Jurkat, Clone E6-1 (cell line): ENCODE measurements around the gene ZNF292.
"Not testable (repeated sequence)": the region's sequence is repeated elsewhere in the genome, so short reads cannot be mapped to it uniquely, and the experiment has no call there.

ENCODE experiments used
- DNase-seq: peaks from one replicate; pipeline ENCODE4 v3.0.0-alpha.2; 2011; ENCODE audit warnings: low read depth, low spot score
- H3K4me3 ChIP-seq: 2 replicates; pipeline ENCODE4 v1.5.1; 2011; ENCODE audit warnings: mild to moderate bottlenecking, low read length, control low read depth, moderate library complexity

Gene ZNF292

GRCh38 chr6:87155842-87156815, 764 bp downstream of the ZNF292 start:
- H3K4me3 ChIP-seq: peak overlapping the region; percentile 93
- peak; percentile 44 for DNase-seq

DNA sequence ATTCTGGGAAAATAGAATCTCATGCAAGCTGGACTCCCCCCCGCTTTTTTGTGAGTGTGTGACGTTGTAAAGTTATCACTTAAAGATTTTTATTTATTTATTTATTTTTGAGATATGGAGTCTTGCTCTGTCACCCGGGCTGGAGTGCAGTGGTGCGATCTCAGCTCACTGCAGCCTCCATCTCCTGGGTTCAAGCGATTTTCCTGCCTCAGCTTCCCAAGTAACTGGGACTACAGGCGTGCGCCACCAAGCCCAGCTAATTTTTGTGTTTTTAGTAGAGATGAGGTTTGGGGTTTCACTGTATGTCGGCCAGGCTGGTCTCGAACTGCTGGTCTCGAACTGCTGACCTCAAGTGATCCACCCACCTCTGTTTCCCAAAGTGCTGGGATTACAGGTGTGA, 2.2 kb downstream of the ZNF292 start:
- DNase-seq, H3K4me3 ChIP-seq: not testable (repeated sequence)

DNA sequence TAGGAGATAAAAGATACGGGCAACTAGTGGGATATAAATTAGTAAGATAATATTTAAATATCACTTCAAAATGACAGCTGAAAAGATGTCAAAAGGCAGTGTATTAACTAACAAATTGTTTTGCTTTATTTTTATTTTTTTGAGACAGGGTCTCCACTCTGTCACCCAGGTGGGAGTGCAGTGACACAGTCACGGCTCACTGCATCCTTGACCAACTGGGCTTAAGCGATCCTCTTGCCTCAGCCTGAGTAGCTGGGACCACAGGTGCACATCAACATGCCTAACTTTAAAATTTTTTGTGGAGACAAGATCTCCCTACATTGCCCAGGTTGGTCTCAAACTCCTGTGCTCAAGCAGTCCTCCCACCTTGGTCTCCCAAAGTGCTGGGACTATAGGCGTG, 5.9 kb downstream of the ZNF292 start:
- no peak overlapping the region for H3K4me3 ChIP-seq
- DNase-seq: no peak

GRCh38 chr6:87164004-87164403, 8.6 kb downstream of the ZNF292 start:
- no peak for DNase-seq
- no peak overlapping the region for H3K4me3 ChIP-seq

GRCh38 chr6:87164506-87164905, 9.1 kb downstream of the ZNF292 start:
- H3K4me3 ChIP-seq: no peak overlapping the region
- no peak for DNase-seq

- DNase-seq: no peak
- H3K4me3 ChIP-seq: no peak overlapping the region
Observed at GRCh38 chr6:87165185-87165584, 9.8 kb downstream of the ZNF292 start.

GRCh38 chr6:87171938-87172633, 16.7 kb downstream of the ZNF292 start:
- no peak for DNase-seq

DNA sequence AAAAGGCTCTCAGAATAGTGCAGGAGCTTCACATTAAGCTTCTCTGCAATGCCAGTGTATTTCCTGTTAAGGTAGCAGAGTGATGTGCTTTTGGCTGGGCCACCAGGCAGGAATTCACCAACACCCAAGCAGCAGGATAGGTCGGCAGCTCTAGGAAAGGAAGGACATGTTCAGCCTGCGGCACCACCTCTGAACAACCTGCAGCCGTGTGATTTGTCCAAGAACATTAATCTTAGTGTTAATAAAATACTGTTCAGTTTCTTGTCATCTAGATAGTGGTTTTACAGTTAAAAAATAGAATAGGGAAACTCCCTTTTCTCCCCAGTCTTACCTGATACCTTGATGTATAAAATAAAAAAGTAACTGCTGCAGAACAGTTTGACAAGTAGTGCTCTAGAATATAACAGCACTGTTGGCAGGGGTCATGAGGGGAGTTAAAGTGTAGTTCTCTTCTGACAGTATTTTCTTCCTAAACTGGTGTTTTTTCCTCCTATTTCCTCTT, 18.8 kb downstream of the ZNF292 start:
- DNase-seq: no peak
- no peak overlapping the region for H3K4me3 ChIP-seq

More at GRCh38 chr6:87171938-87172633, 16.7 kb downstream of the ZNF292 start:
- no peak overlapping the region for H3K4me3 ChIP-seq

DNA sequence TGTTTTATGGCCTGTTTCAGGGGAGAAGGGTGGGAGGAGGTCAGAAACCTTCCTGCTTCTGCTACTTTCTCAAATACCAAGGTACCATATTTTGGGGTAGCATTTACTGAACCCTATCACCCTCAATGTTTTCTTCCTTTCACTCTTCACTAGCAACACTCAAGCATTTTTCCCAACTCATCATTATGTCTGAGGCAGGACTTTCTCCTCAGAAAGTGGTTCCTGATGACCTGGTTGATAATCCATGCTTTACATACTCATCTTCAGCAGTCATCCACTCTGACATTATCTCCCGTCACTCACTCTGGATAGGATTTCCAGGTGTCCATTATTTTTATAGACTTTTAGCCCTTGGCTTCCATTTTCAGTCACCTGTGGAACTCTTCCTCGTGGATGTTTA, 21.1 kb downstream of the ZNF292 start:
- DNase-seq: no peak
- no peak overlapping the region for H3K4me3 ChIP-seq

DNA sequence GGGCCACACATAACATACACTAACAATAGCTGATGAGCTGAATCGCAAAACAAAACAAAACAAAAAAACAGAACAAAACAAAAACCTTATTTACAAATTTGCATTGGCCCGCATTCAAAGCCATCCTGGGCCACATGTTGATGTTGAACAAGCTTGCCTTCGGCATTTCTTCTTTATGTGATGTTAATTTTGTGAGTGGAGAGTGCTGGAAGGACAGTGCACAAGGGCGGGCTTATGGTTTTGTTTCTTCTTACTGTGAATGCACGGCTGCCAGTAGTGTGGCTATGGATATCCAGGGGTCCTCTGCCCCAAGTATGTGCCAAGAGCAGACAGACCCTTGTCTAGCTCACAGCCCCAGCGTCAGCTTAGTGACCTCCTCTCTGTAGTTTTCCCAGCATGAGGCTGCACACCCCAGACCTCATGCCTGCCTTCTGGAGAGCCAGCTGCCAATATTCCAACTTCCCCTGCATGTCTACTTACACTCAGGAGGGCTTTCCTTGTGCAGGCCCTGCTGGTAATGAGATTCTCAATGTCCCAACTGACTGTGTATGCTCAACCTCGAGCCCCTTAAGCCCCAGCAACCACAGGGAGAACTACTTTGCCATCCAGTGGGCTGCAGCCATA, 24.9 kb downstream of the ZNF292 start:
- no peak overlapping the region for H3K4me3 ChIP-seq
- no peak for DNase-seq

GRCh38 chr6:87181903-87182302, 26.5 kb downstream of the ZNF292 start:
- DNase-seq: no peak
- no peak overlapping the region for H3K4me3 ChIP-seq

DNA sequence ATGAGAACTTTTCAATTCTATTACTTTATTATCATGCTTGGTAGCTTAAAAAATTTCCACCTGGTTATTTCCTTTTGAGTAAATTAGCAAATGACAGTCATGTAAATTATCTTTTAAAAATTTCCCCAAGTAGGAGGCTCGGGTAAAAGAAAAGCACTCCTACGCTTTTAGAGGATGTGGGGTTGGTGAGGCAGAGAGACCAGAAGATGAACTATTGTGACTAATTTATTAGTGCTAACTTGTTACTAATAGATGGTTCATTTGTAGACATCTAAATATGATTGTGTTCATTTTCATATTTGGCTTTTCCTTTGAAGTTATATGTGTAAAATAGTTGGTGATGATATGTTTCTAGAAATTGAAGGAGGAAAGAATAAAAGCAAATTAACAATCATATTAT, 27.0 kb downstream of the ZNF292 start:
- no peak overlapping the region for H3K4me3 ChIP-seq
- no peak for DNase-seq

DNA sequence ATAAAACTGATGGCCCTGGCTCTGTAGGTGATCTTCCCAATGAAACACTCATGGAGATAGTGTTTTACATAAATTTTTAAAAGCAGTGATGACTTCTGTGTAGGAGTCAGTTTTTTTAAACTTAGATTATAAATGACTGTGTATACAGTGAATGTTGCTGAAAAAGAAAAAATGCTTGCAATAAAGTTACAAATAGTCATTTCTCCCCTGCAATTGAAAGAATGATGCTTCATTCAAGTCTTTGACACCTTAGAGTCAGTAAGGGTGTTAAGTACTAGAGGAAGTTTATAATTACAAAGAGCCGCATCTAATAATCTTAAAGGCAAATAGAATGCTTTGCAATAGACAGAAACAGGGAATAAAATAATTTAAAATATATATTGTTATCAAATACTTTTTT, 27.6 kb downstream of the ZNF292 start:
- no peak overlapping the region for H3K4me3 ChIP-seq
- DNase-seq: no peak

- no peak overlapping the region for H3K4me3 ChIP-seq
- DNase-seq: no peak
Observed at GRCh38 chr6:87183687-87184086, 28.3 kb downstream of the ZNF292 start.

- DNase-seq: no peak
Observed at GRCh38 chr6:87184762-87185250, 29.4 kb downstream of the ZNF292 start.

GRCh38 chr6:87196275-87196842, 41.0 kb downstream of the ZNF292 start:
- no peak for DNase-seq
- H3K4me3 ChIP-seq: no peak overlapping the region

More at GRCh38 chr6:87184762-87185250, 29.4 kb downstream of the ZNF292 start:
- no peak overlapping the region for H3K4me3 ChIP-seq

DNA sequence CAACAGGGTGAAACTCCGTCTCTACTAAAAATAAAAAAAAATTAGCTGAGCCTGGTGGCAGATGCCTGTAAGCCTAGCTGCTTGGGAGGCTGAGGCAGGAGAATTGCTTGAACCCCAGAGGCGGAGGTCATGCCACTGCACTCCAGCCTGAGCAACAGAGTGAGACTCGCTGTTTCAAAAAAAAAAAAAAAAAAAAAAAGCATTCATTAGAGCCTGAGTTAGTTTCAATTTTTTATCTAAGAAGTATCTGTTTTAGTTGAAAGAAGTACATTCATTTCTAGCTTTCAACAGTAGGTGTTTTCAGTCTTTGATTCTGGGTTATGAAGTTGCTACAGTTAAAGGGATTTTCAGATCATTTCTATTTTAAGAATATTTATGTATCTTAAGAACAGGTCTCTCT, 42.2 kb downstream of the ZNF292 start:
- H3K4me3 ChIP-seq: no peak overlapping the region

GRCh38 chr6:87198022-87198810, 42.9 kb downstream of the ZNF292 start:
- not testable (repeated sequence) for H3K4me3 ChIP-seq, DNase-seq

More for the DNA sequence above, 42.2 kb downstream of the ZNF292 start:
- no peak for DNase-seq
